Activated naive CD8-positive, alpha-beta T cell treated with anti-CD3 and anti-CD28 coated beads for 36 hours (primary cell): ENCODE data around the gene PKD1. TPM values are rescaled to one million over a fixed set of nuclear protein-coding genes. Genes with fewer than 3 reads are reported as not detected.

Source experiments
- DNase-seq: peaks from one replicate; pipeline ENCODE4 v3.0.0; 2021
- H3K27ac Mint-ChIP-seq: one replicate; pipeline ENCODE4 v1.8.0; 2022; ENCODE audit warnings: mild to moderate bottlenecking, moderate library complexity, mixed read lengths
- H3K27me3 Mint-ChIP-seq: one replicate; pipeline ENCODE4 v1.8.0; 2022; ENCODE audit warnings: mild to moderate bottlenecking, mixed read lengths
- H3K36me3 Mint-ChIP-seq: one replicate; pipeline ENCODE4 v1.8.0; 2021; ENCODE audit warnings: mild to moderate bottlenecking, mixed read lengths
- H3K4me1 Mint-ChIP-seq: one replicate; pipeline ENCODE4 v1.8.0; 2021; ENCODE audit warnings: mixed read lengths
- H3K4me3 Mint-ChIP-seq: one replicate; pipeline ENCODE4 v1.8.0; 2022; ENCODE audit warnings: mild to moderate bottlenecking, moderate library complexity, mixed read lengths
- H3K9me3 Mint-ChIP-seq: one replicate; pipeline ENCODE4 v1.8.0; 2022; ENCODE audit warnings: mixed read lengths
- total RNA-seq, 2 experiments: library from RNA; stranded (reverse); gene quantifications; one replicate each; pipeline ENCODE4 v1.2.3, GENCODE V29; 2021

PKD1 gene
- total RNA-seq, 2 experiments from 2014 or later: 52.6 to 54.5 TPM

DNA sequence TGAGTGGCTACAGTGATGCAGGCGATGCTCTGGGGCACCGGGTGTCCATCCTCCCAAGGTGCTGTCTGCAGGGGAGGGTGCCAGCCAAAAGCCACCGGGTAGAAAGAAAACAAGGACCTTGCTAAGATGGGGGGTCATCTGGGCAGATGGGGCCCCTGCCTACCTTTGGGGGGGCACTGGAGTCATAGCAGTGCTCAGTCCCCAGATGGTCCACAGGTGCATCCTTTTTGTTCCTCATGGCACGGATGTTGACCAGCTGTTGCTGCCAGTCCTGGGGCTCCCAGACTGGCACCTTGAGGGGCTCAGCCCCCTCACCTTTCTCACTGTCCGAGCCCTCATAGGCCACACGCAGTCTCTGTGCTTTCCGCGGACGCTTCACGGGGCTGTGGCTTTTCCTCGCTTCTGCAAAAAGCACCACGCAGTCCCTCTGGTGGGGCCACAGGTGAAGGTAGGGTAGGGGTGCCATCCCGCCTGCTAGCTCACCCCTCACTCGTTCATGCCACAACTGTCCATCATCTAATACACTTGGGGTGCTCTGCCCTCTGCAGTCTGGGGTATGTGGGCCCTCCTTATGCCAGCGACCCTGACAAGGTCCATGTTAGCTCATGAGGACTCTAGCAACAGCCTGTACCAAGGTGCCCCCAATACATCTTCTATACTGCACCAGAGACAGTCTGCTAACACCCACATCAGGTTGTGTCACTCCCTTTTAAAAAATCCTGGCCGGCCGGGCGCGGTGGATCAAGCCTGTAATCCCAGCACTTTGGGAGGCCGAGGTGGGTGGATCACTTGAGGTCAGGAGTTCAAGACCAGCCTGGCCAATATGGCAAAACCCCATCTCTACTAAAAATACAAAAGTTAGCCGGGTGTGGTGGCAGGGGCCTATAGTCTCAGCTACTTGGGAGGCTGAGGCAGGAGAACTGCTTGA, 89.5 kb downstream of the PKD1 start:
- Mint-ChIP-seq H3K36me3 (peaks cover under 1% of the 10 kb centered on the region), H3K9me3 (no peaks in the 10 kb centered on the region), H3K4me3 (peak overlapping the region; percentile 94), H3K27me3 (no peaks in the 10 kb centered on the region), H3K4me1 (peaks cover 16% of the 10 kb centered on the region), H3K27ac (no peak overlapping the region)
- DNase-seq: no peak

DNA sequence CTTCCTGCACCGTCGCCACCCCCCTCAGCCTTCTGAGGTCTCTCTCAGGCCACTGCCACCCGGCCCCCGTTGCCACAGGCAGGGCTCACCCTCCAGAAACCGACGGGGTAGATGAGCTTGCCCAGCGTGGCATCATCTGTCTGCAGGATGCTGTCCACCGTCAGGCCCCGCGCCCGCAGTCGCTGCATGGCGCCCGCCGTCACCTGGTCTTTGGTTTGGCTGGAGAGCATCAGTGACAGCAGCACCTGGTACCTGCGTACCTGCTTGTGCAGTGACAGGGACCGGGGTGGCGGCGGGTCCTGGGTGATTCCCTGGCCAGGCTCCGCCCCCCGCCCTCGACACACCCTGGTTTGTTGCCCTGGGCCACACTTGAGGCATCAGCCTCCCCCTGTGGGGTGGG, 91.2 kb downstream of the PKD1 start:
- H3K27me3 Mint-ChIP-seq: no peaks in the 10 kb centered on the region
- peaks cover 16% of the 10 kb centered on the region for H3K4me1 Mint-ChIP-seq
- H3K4me3 Mint-ChIP-seq: no peak overlapping the region

DNA sequence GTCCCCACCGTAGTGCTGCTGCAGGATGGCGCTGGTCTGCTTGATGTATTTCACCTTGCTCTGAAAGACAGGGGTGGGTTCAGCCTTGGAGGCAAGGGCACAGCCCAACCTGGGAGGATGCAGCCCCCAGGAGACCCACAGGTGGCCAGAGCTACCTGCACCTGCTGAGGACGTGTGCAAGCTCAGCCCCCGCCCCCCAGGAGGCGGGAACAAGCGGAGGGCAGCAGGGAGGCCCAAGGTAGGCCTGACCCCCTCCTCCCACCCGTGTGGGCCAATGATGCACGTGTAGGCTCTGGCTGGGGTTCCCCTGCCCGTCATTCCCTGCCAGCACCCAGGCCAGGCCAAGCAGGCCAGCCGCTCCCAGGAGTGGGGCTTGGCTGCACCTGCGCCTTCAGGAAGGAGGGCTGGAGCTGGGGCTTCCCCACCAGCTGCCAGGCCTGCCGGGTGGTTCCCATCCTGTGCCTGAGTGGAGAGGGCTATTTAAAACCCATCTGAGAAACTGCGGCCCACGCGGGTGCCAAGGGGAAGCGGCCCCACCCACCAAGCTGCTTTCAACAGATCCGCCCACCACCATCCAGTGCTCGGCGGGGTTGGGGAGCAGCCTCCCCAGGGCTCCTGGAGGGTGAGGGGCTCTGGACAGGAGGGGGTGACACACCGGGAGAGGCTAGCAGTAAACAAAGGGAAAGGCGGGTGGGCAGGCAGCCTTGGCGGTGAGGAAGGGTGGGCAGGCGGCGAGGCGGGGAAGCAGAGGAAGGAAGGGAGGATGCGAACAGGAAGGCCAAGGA, 91.8 kb downstream of the PKD1 start:
- H3K9me3 Mint-ChIP-seq: no peaks in the 10 kb centered on the region
- no peaks in the 10 kb centered on the region for H3K27me3 Mint-ChIP-seq
- DNase-seq: no peak
- peaks cover 11% of the 10 kb centered on the region for H3K4me1 Mint-ChIP-seq
- H3K36me3 Mint-ChIP-seq: no peaks in the 10 kb centered on the region
- H3K4me3 Mint-ChIP-seq: no peak overlapping the region
- no peak overlapping the region for H3K27ac Mint-ChIP-seq

More for the DNA sequence above, 91.2 kb downstream of the PKD1 start:
- no peak for DNase-seq
- Mint-ChIP-seq H3K9me3 (no peaks in the 10 kb centered on the region), H3K27ac (no peak overlapping the region), H3K36me3 (no peaks in the 10 kb centered on the region)

DNA sequence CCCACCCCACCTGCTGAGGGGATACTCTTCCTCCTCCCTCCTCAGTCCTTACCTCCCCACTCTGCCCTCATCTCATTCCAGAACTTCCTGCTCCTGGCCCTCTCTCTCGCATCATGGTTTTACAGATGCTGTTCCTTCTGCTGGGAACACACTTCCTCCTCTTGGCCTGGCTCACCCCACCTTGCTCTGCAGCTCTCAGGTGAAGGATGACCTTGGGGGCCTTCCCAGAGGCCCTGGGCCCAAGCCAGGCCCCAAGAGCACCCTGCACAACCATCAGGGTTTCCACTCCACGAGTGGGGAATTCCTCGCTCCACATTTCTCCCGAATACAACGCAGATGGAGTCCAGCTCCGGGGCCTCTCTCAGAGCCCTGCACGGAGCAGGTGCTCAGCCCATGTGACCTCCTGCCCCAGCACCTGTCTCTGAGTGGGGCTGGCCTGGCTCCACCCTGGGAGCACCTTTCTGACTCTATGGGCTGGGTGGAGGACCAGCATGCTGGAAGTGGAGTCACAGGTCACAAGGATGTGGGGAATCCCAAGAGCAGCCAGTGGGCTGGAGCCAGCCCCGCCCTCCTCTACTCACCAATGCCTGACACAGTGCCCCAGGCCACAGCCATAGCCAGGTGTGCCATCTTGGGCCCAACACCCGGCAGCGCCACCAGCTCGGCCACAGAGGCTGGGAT, 92.6 kb downstream of the PKD1 start:
- DNase-seq: no peak
- no peak overlapping the region for H3K27ac Mint-ChIP-seq
- H3K4me3 Mint-ChIP-seq: no peak overlapping the region
- H3K36me3 Mint-ChIP-seq: no peaks in the 10 kb centered on the region
- H3K27me3 Mint-ChIP-seq: no peaks in the 10 kb centered on the region
- no peaks in the 10 kb centered on the region for H3K9me3 Mint-ChIP-seq
- peaks cover 6% of the 10 kb centered on the region for H3K4me1 Mint-ChIP-seq

DNA sequence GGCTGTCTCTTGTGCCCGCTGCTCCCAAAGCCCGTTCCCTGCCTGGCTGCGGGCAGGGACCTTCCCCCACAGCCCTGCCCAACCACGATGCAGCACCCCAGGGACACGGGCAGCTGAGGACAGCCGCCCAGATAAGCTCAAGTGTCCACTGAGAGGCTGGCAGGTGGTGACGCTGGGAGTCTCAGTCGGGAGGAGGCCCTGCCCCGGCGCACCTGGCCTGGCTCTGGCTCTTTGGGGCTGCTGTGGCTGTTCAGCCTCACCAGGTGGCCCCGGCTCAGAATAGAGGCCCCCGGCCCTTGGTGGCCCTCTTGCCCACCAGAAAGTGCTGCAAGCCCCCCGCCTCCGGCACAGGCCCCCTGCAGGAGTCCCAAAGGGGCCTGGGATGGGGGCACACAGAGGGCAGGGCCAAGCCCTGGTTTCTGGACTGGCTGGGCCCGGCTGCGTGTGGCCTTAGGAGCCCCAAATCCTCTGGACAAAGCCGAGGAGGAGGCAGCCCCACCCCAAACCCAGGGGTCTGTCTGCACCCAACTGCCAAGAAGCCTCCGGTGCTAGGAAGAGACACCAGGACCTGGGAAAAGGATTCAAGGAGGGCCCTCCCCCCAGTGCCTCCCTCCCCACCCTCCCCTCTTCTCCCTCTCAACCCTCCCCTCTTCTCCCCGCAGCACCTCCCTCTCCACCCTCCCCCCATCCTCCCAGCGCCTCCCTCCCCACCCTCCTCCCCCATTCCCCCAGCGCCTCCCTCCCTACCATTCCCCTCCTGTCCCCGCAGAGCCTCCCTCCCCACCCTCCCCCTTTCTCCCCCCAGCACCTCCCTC, 93.3 kb downstream of the PKD1 start:
- no peaks in the 10 kb centered on the region for H3K36me3 Mint-ChIP-seq
- DNase-seq: no peak
- no peak overlapping the region for H3K4me3 Mint-ChIP-seq
- H3K4me1 Mint-ChIP-seq: peaks cover 6% of the 10 kb centered on the region
- no peaks in the 10 kb centered on the region for H3K9me3 Mint-ChIP-seq
- no peak overlapping the region for H3K27ac Mint-ChIP-seq
- no peaks in the 10 kb centered on the region for H3K27me3 Mint-ChIP-seq

DNA sequence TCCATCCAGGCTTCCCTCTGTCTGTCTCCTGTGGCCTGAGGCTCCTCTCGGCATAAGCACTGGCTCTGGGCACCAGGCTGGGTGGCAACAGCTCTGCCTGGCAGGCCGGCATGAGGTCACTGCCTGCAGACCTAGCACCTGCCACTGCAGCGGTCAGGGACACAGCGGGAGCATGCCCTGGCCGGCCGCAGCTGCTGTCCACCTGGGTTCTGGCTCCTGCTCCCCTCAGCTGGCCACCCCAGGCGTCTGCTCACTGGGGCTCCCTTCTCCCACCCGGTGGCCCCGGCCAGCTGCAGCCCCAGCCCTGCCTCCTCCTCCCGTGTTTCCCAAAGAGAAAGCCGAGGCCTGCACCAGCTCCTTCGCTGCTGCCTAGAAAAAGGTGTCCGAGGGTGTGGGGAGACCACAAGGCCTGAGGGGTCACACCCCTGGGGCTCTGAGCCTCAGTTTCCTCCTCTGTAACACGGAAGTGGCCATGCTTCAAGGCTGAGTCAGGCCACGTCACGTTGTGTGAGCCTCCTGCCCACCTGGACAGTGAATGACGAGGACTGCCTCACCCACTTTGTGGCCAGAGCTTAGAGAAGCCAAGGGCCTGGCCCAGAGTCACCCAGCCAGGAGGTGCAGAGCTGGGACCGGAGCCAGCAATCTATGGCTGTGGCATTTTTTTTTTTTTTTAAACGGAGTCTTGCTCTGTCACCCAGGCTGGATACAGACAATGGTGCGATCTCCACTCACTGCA, 94.7 kb downstream of the PKD1 start:
- H3K9me3 Mint-ChIP-seq: no peaks in the 10 kb centered on the region
- H3K27me3 Mint-ChIP-seq: no peaks in the 10 kb centered on the region
- no peak overlapping the region for H3K27ac Mint-ChIP-seq
- no peak overlapping the region for H3K4me3 Mint-ChIP-seq
- H3K4me1 Mint-ChIP-seq: no peaks in the 10 kb centered on the region
- DNase-seq: no peak
- no peaks in the 10 kb centered on the region for H3K36me3 Mint-ChIP-seq

DNA sequence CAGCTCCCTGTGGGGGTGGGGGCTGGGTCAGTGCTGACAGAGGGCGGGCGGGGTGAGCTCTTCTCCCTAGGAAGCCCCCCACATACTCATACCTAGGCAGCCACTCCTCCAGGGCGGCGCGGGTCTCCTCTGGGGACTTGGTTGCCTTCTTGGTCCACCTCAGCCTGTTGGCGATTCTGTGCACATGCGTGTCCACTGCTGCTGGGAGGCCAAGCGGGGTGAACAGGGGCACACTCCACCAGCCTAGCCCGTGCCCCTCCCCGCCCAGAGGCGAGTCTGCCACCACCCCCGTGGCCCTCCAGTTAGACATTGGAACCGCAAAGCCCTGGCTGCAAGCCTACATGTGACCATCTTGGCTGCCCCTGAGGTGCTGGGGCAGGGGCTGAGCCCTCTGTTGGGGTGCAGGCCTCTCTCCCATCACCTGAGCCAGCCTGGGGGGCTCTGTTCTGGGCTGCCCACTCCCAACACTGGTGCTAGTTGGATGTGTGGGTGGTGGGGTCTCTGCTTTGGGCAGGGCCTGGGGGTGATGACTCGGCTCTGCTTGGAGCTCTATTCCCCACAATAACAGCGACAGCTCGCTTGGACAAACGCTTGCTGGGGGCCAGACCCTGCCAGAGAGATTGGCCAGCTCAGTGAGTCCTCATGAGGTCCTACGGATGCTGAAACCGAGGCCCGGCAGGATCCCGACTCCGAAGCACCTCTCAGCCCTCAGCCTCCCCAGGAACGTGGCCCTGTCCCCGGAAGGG, 95.5 kb downstream of the PKD1 start:
- Mint-ChIP-seq H3K4me1 (no peaks in the 10 kb centered on the region), H3K27me3 (no peaks in the 10 kb centered on the region)

DNA sequence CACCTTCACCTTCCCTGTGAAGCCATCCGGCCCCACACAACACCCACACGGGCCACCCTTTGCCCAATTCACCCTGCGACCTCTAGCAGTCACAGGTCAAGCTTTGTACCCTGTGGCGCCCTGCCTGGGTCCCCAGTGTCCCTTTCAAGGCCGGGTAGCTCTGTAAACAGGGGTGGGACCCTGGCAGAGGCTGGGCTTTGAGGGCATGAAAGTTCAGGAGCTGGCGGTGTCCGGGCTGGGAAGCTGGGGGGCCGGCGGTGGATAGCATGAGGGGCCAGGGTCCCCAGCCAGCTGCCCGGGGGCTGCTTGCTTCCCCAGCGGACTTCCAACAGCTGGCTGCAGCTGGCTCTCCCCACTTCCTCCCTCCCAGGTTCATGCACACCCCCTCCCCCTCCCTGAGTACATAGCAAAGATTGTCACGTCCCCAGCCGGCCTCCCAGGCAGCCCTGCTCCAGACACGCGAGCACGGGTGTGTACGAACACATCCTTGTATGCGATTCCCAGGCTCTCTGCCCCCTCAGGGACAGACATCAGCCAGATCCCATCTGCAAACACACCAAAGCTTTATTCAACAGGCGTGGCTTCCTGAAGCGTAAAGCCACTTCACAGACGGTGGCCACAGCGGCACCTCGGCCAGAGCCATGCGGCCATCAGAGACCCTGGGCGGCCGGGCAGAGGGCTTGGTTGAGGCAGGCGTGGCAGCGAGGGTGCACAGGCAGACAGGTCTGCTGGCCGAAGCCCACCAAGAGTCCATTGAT, 96.2 kb downstream of the PKD1 start:
- DNase-seq: no peak
- Mint-ChIP-seq H3K9me3 (no peaks in the 10 kb centered on the region), H3K36me3 (no peaks in the 10 kb centered on the region), H3K4me3 (no peak overlapping the region), H3K4me1 (no peaks in the 10 kb centered on the region), H3K27me3 (no peaks in the 10 kb centered on the region), H3K27ac (no peak overlapping the region)

More for the DNA sequence above, 95.5 kb downstream of the PKD1 start:
- H3K9me3 Mint-ChIP-seq: no peaks in the 10 kb centered on the region
- H3K4me3 Mint-ChIP-seq: no peak overlapping the region
- H3K36me3 Mint-ChIP-seq: no peaks in the 10 kb centered on the region
- DNase-seq: no peak
- no peak overlapping the region for H3K27ac Mint-ChIP-seq

Other genes starting within 250 kb of the PKD1 start
- not detected for gene HS3ST6, start 217.5 kb downstream of the PKD1 start, total RNA-seq
- gene MSRB1, start 192.7 kb downstream of the PKD1 start, total RNA-seq: 10 to 100 TPM; 21.3 to 22.4 TPM
- not detected for gene RPL3L, start 181.2 kb downstream of the PKD1 start, total RNA-seq
- gene NDUFB10, start 176.4 kb downstream of the PKD1 start, total RNA-seq: 100 to 1,000 TPM; 138 to 141 TPM
- 1,000 to 10,000 TPM; 5,183 to 5,266 TPM for gene RPS2, start 171.1 kb downstream of the PKD1 start, total RNA-seq
- not detected for gene RNF151, start 169.0 kb downstream of the PKD1 start, total RNA-seq
- 10 to 100 TPM; 66.3 to 72.6 TPM for gene TBL3, start 163.8 kb downstream of the PKD1 start, total RNA-seq
- gene NOXO1, start 154.4 kb downstream of the PKD1 start, total RNA-seq: under 1 TPM in 1 of 2 experiments, not detected in 1; 0.35 TPM
- 10 to 100 TPM; 27.3 to 29.5 TPM for gene GFER, start 151.7 kb downstream of the PKD1 start, total RNA-seq
- 1 to 10 TPM; 2.0 to 3.5 TPM for gene SYNGR3, start 145.9 kb downstream of the PKD1 start, total RNA-seq
- 10 to 100 TPM; 98.3 to 99.8 TPM for gene ZNF598, start 126.1 kb downstream of the PKD1 start, total RNA-seq
- gene NPW, start 116.1 kb downstream of the PKD1 start, total RNA-seq: 10 to 100 TPM; 29.1 to 34.2 TPM
- gene NHERF2, start 109.0 kb downstream of the PKD1 start, total RNA-seq: 1 to 10 TPM; 2.4 to 3.7 TPM
- gene NTHL1, start 88.1 kb downstream of the PKD1 start, total RNA-seq: 10 to 100 TPM; 30.6 to 32.0 TPM
- gene TSC2, start 87.9 kb downstream of the PKD1 start, total RNA-seq: 10 to 100 TPM; 52.3 to 57.5 TPM
- under 1 TPM; 0.26 to 0.35 TPM for gene RAB26, start 12.7 kb upstream of the PKD1 start, total RNA-seq
- gene TRAF7, start 19.9 kb upstream of the PKD1 start, total RNA-seq: 10 to 100 TPM; 86.4 to 89.2 TPM
- gene CASKIN1, start 60.7 kb upstream of the PKD1 start, total RNA-seq: 1 to 10 TPM; 1.8 to 3.4 TPM
- gene MLST8, start 69.6 kb upstream of the PKD1 start, total RNA-seq: 10 to 100 TPM; 89.5 to 92.3 TPM
- gene BRICD5, start 75.0 kb upstream of the PKD1 start, total RNA-seq: 1 to 10 TPM; 2.3 to 6.4 TPM
- 10 to 100 TPM; 24.2 to 24.5 TPM for gene PGP, start 78.9 kb upstream of the PKD1 start, total RNA-seq
- gene E4F1, start 87.7 kb upstream of the PKD1 start, total RNA-seq: 10 to 100 TPM; 23.0 to 24.1 TPM
- under 1 TPM; 0.87 to 0.92 TPM for gene DNASE1L2, start 100.5 kb upstream of the PKD1 start, total RNA-seq
- gene ECI1, start 115.7 kb upstream of the PKD1 start, total RNA-seq: 10 to 100 TPM; 27.5 to 30.0 TPM
- 100 to 1,000 TPM; 403 to 415 TPM for gene RNPS1, start 132.2 kb upstream of the PKD1 start, total RNA-seq
- 1 to 10 TPM; 3.5 to 4.0 TPM for gene ABCA3, start 204.8 kb upstream of the PKD1 start, total RNA-seq